NCI-H2081 (cell line): ENCODE measurements around the gene SRP54.
A peak's percentile ranks its signal among the peaks of the same experiment; 100 is the strongest.
"Not testable (repeated sequence)": the region's sequence is repeated elsewhere in the genome, so short reads cannot be mapped to it uniquely, and the experiment has no call there.

Experiments used
- DNase-seq, 2 experiments: peaks; one replicate each; lab custom pipeline; 2025; lab: John Stamatoyannopoulos, UW

Gene SRP54

GRCh38 chr14:34983786-34984185 is 994 bp downstream of the SRP54 start:
- no peak for DNase-seq

- DNase-seq, result no peak
Measured at GRCh38 chr14:34985740-34986139, 2.9 kb downstream of the SRP54 start.

- DNase-seq, result no peak
Measured at GRCh38 chr14:34987180-34987579, 4.4 kb downstream of the SRP54 start.

- no peak for DNase-seq
Measured at GRCh38 chr14:34989762-34990161, 7.0 kb downstream of the SRP54 start.

GRCh38 chr14:34993426-34993825 is 10.6 kb downstream of the SRP54 start:
- no peak for DNase-seq

- DNase-seq, result no peak
Measured at GRCh38 chr14:34994668-34995067, 11.9 kb downstream of the SRP54 start.

- DNase-seq, result peak; percentile 42 to 80
Measured at GRCh38 chr14:34997762-34998161, 15.0 kb downstream of the SRP54 start.

GRCh38 chr14:34999500-34999899 is 16.7 kb downstream of the SRP54 start:
- no peak for DNase-seq

- no peak for DNase-seq
Measured at GRCh38 chr14:35001621-35002020, 18.8 kb downstream of the SRP54 start.

GRCh38 chr14:35004839-35005238 is 22.0 kb downstream of the SRP54 start:
- no peak for DNase-seq

GRCh38 chr14:35016568-35016967 is 33.8 kb downstream of the SRP54 start:
- DNase-seq, result no peak

GRCh38 chr14:35020713-35021112 is 37.9 kb downstream of the SRP54 start:
- no peak for DNase-seq

- no peak for DNase-seq
Measured at GRCh38 chr14:35028435-35028834, 45.6 kb downstream of the SRP54 start.

- DNase-seq, result no peak
Measured at GRCh38 chr14:35032562-35032961, 49.8 kb downstream of the SRP54 start.

GRCh38 chr14:35034440-35034833 is 51.6 kb downstream of the SRP54 start:
- no peak for DNase-seq

GRCh38 chr14:35034944-35035554 is 52.3 kb downstream of the SRP54 start:
- DNase-seq, result not testable (repeated sequence)

- not testable (repeated sequence) for DNase-seq
Measured at GRCh38 chr14:35038312-35038711, 55.5 kb downstream of the SRP54 start.

- DNase-seq, result no peak
Measured at GRCh38 chr14:35042632-35043031, 59.8 kb downstream of the SRP54 start.

GRCh38 chr14:35043046-35043445 is 60.3 kb downstream of the SRP54 start:
- DNase-seq, result no peak

- no peak for DNase-seq
Measured at GRCh38 chr14:35044939-35045797, 62.4 kb downstream of the SRP54 start.

GRCh38 chr14:35045798-35046047 is 62.9 kb downstream of the SRP54 start:
- DNase-seq, result no peak

GRCh38 chr14:35046048-35046750 is 63.4 kb downstream of the SRP54 start, which contains the start of gene FAM177A1:
FAM177A1 (plus strand) TSS chr14:35046272; CDS start chr14:35046464, 192 bp downstream.
- peak; percentile 94 to 97 for DNase-seq
